Nephron (organoid): ENCODE results near the gene MGRN1.

Experiments
- H3K27ac Mint-ChIP-seq, 3 experiments: 2 replicates each; pipeline ENCODE4 v1.8.0; 2020; ENCODE audit warnings: mixed read lengths in 3 of 3, mild to moderate bottlenecking in 2 of 3, moderate library complexity in 1 of 3
- H3K27me3 Mint-ChIP-seq: 2 replicates; pipeline ENCODE4 v1.8.0; 2021; ENCODE audit warnings: low read depth, mild to moderate bottlenecking, moderate library complexity, mixed read lengths
- H3K36me3 Mint-ChIP-seq: 2 replicates; pipeline ENCODE4 v1.8.0; 2020; ENCODE audit warnings: low read depth, mixed read lengths
- H3K4me1 Mint-ChIP-seq: 2 replicates; pipeline ENCODE4 v1.8.0; 2020; ENCODE audit warnings: mixed read lengths
- H3K4me3 Mint-ChIP-seq, 3 experiments: 2 replicates each; pipeline ENCODE4 v1.8.0; 2020; ENCODE audit warnings: mild to moderate bottlenecking in 3 of 3, mixed read lengths in 3 of 3, moderate library complexity in 2 of 3
- H3K9me3 Mint-ChIP-seq: 2 replicates; pipeline ENCODE4 v1.8.0; 2020; ENCODE audit warnings: mixed read lengths
- CTCF ChIP-seq, 3 experiments: fragments of 200-600 bp; sonication (generic); IDR thresholded peaks; one replicate each; pipeline ENCODE4 v1.5.0; 2021; ENCODE audit warnings: antibody characterized with exemption in 3 of 3; ENCODE audit not compliant: unreplicated experiment in 3 of 3

MGRN1 gene

DNA sequence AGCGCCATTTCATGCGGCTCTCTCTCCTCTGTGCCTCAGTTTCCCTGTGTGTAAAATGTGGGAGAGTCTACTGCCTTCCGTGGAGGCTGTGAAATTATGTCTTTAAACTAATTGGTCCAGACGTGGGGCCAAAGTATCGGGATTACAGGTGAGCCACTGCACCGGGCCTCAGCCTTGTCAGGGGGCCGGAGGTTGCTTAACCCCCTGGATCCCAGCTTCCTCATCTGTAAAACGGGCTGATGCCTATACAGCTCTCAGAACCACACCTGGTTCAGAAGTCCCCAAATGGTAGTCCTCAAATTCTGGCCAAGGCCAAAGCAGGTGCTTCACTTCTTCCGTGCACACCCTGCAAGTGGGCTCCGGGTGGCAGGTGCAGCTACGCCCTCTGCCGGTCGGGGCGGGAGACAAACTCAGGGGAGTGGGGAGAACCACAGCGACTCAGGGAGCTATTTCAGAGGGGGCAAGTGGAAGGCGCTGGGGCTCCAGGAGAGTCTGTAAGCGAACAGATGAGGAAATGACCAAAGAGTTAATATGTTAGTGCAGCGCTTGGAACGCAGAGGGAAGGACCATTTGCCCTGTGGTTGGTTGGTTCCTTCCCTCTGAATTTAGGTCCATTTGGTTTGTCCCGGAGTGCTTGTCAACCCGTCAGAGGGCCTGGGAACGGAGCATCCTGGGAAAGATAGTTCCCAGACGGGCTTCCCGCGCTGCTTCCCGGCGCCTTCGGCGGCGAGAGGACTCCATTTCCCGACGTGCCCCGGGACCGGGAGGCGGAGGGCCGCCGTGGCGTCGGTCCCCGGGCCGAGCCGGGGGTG is at the start of gene MGRN1:
Gene MGRN1 (plus strand): TSS at position 812 of the 812 bp plus-strand sequence. CDS start 135 bp downstream, outside the sequence.
- TF ChIP-seq CTCF (IDR thresholded peaks at IDR 0.05; ENCODE audit: unreplicated experiment in 3 of 3), result peak; percentile 87 to 93 (median 88)
- Mint-ChIP-seq H3K4me3 (peak within 1 kb of the TSS; percentile 99 to 100 (median 100)), H3K9me3 (peaks cover 4% of the 10 kb centered on the region), H3K36me3 (peaks cover 9% of the 10 kb centered on the region), H3K27ac (peak within 1 kb of the TSS; percentile 95 to 98 (median 98)), H3K27me3 (peaks cover 3% of the 10 kb centered on the region), H3K4me1 (peaks cover 28% of the 10 kb centered on the region)

GRCh38 chr16:4574919-4575705 is 49.5 kb upstream of the MGRN1 start:
- H3K36me3 Mint-ChIP-seq, result no peaks in the 10 kb centered on the region
- H3K27me3 Mint-ChIP-seq, result peaks cover 4% of the 10 kb centered on the region

GRCh38 chr16:4576008-4576407 is 48.6 kb upstream of the MGRN1 start:
- H3K36me3 Mint-ChIP-seq, result no peaks in the 10 kb centered on the region
- TF ChIP-seq CTCF (IDR thresholded peaks at IDR 0.05; ENCODE audit: unreplicated experiment in 3 of 3), result no peak
- H3K27ac Mint-ChIP-seq, result no peak overlapping the region

More at GRCh38 chr16:4574919-4575705, 49.5 kb upstream of the MGRN1 start:
- H3K9me3 Mint-ChIP-seq, result no peaks in the 10 kb centered on the region
- TF ChIP-seq CTCF (IDR thresholded peaks at IDR 0.05; ENCODE audit: unreplicated experiment in 3 of 3), result no peak
- no peak overlapping the region for H3K4me3 Mint-ChIP-seq
- peaks cover 7% of the 10 kb centered on the region for H3K4me1 Mint-ChIP-seq
- no peak overlapping the region for H3K27ac Mint-ChIP-seq

DNA sequence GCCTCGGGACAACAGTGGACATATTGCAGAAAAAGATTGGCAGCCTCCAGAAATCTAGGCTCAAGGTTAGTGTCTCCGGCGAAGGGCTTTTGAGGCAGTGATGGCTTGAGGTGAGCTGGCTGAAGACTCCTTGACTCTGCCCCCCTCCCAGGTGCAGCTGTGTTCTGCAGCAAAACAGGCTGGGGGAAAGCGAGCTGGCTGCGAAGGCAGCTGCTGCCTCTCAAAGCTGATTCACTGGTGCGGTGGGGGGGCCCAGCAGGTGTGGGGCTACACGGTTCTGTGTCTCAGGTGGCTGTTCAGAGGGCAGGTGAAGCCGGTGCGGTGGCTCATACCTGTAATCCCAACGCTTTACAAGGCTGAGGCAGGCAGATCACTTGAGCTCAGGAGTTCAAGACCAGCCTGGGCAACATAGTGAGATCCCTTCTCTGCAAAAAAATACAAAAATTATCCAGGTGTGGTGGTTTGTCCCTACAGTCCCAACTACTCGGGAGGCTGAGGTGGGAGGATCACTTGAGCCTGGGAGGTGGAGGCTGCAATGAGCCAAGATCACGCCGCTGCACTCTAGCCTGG is 45.6 kb upstream of the MGRN1 start:
- Mint-ChIP-seq H3K4me3 (no peak overlapping the region), H3K27me3 (no peaks in the 10 kb centered on the region), H3K27ac (no peak overlapping the region), H3K4me1 (no peaks in the 10 kb centered on the region), H3K9me3 (no peaks in the 10 kb centered on the region), H3K36me3 (no peaks in the 10 kb centered on the region)
- no peak for TF ChIP-seq CTCF (IDR thresholded peaks at IDR 0.05; ENCODE audit: unreplicated experiment in 3 of 3)

More at GRCh38 chr16:4576008-4576407, 48.6 kb upstream of the MGRN1 start:
- H3K4me3 Mint-ChIP-seq, result no peak overlapping the region
- peaks cover 4% of the 10 kb centered on the region for H3K27me3 Mint-ChIP-seq
- peaks cover 7% of the 10 kb centered on the region for H3K4me1 Mint-ChIP-seq
- H3K9me3 Mint-ChIP-seq, result no peaks in the 10 kb centered on the region

DNA sequence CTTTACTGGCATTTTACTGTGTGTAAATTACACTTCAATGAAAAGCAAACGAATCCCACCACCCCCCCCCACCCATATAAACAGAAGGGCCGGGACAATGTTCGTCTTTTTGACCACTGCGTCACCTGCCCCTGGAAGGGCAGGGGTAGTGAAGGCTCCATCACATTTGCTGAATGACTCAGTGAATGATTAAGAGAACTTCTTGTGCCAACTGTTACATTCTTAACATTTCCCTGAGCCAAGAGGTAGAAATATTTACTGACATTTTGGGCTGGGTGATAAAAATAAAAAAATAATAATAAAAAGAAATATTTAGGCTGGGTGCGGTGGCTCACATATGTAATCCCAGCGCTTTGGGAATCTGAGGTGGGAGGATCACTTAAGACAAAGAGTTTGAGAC is 44.4 kb upstream of the MGRN1 start:
- no peaks in the 10 kb centered on the region for H3K36me3 Mint-ChIP-seq
- no peaks in the 10 kb centered on the region for H3K27me3 Mint-ChIP-seq
- TF ChIP-seq CTCF (IDR thresholded peaks at IDR 0.05; ENCODE audit: unreplicated experiment in 3 of 3), result no peak
- no peaks in the 10 kb centered on the region for H3K9me3 Mint-ChIP-seq
- H3K4me1 Mint-ChIP-seq, result no peaks in the 10 kb centered on the region
- no peak overlapping the region for H3K27ac Mint-ChIP-seq
- no peak overlapping the region for H3K4me3 Mint-ChIP-seq
